Neural cell (in vitro differentiated cells): ENCODE results near the gene PADI6. TPM values are rescaled to one million over a fixed set of nuclear protein-coding genes. Genes with fewer than 3 reads are reported as not detected.

Experiments
- H2AFZ ChIP-seq: fragments of 200-600, 300-800 bp; sonication (generic), shearing (Covaris generic); 2 replicates; pipeline ENCODE4 v1.6.0; 2014; ENCODE audit warnings: low read depth, mild to moderate bottlenecking, antibody characterized with exemption, low read length, moderate library complexity
- H3F3A ChIP-seq: fragments of 200-600 bp; shearing (Covaris generic); 2 replicates; pipeline ENCODE4 v1.6.1; 2016; ENCODE audit warnings: mild to moderate bottlenecking, moderate library complexity, mixed read lengths, antibody characterized with exemption, low read length; ENCODE audit not compliant: insufficient read depth, poor library complexity, severe bottlenecking
- H3K27ac ChIP-seq: fragments of 200-600, 300-800 bp; sonication (generic), shearing (Covaris generic); 2 replicates; pipeline ENCODE4 v1.5.1; 2014; ENCODE audit warnings: mild to moderate bottlenecking, low read length, moderate library complexity
- H3K27me3 ChIP-seq: fragments of 300-800, 200-600 bp; sonication (generic), shearing (Covaris generic); 2 replicates; pipeline ENCODE4 v1.6.0; 2014; ENCODE audit warnings: mild to moderate bottlenecking, low read depth, low read length, moderate library complexity; ENCODE audit not compliant: insufficient read depth
- H3K36me3 ChIP-seq: fragments of 300-800, 200-600 bp; sonication (generic), shearing (Covaris generic); 2 replicates; pipeline ENCODE4 v1.5.1; 2014; ENCODE audit warnings: mild to moderate bottlenecking, antibody characterized with exemption, low read length, moderate library complexity; ENCODE audit not compliant: insufficient read depth
- H3K4me2 ChIP-seq: fragments of 300-800, 200-600 bp; sonication (generic), shearing (Covaris generic); 2 replicates; pipeline ENCODE4 v1.6.0; 2014; ENCODE audit warnings: mild to moderate bottlenecking, low read length
- H3K4me3 ChIP-seq: fragments of 300-800, 200-600 bp; sonication (generic), shearing (Covaris generic); 2 replicates; pipeline ENCODE4 v1.5.1; 2014; ENCODE audit warnings: mild to moderate bottlenecking, low read length, moderate library complexity
- H3K79me2 ChIP-seq: fragments of 200-600 bp; shearing (Covaris generic); replicated peaks from 2 replicates; pipeline ENCODE4 v1.6.0; 2014; ENCODE audit warnings: mild to moderate bottlenecking, low read length, moderate library complexity; ENCODE audit not compliant: insufficient read depth
- H3K9ac ChIP-seq: fragments of 300-800, 200-600 bp; sonication (generic), shearing (Covaris generic); 2 replicates; pipeline ENCODE4 v1.6.1; 2016; ENCODE audit warnings: mild to moderate bottlenecking, low read length, mixed read lengths
- H3K9me2 ChIP-seq: fragments of 200-600 bp; shearing (Covaris generic); 2 replicates; pipeline ENCODE4 v1.6.1; 2016; ENCODE audit warnings: mild to moderate bottlenecking, low read length, mixed read lengths; ENCODE audit not compliant: insufficient read depth
- H3K9me3 ChIP-seq: fragments of 200-600, 300-800 bp; sonication (generic), shearing (Covaris generic); 2 replicates; pipeline ENCODE4 v1.6.1; 2016; ENCODE audit warnings: mild to moderate bottlenecking, mixed run types, low read length, moderate library complexity, mixed read lengths
- H4K20me1 ChIP-seq: fragments of 200-600 bp; shearing (Covaris generic); 2 replicates; pipeline ENCODE4 v1.6.1; 2016; ENCODE audit warnings: mild to moderate bottlenecking, mixed run types; ENCODE audit not compliant: insufficient read depth
- CTCF ChIP-seq: fragments of 450-650 bp; IDR thresholded peaks from 2 replicates; pipeline ENCODE4 v1.5.1; 2014; ENCODE audit warnings: antibody characterized with exemption, mild to moderate bottlenecking, moderate library complexity; ENCODE audit not compliant: poor library complexity, severe bottlenecking
- EP300 ChIP-seq: fragments of 450-650 bp; conservative IDR thresholded peaks from 2 replicates; pipeline ENCODE4 v1.6.1; 2014; ENCODE audit warnings: antibody characterized with exemption, mild to moderate bottlenecking, moderate library complexity; ENCODE audit not compliant: poor library complexity, severe bottlenecking
- EZH2 ChIP-seq: fragments of 200-600, 300-800 bp; shearing (Covaris generic), sonication (generic); IDR thresholded peaks from 2 replicates; pipeline ENCODE4 v1.6.1; 2014; ENCODE audit warnings: antibody characterized with exemption, low read length, borderline replicate concordance, mild to moderate bottlenecking; ENCODE audit not compliant: insufficient read depth, poor library complexity, severe bottlenecking
- MXI1 ChIP-seq: fragments of 450-650 bp; conservative IDR thresholded peaks from 2 replicates; pipeline ENCODE4 v1.6.1; 2014; ENCODE audit warnings: antibody characterized with exemption, mild to moderate bottlenecking; ENCODE audit not compliant: poor library complexity, severe bottlenecking
- POLR2AphosphoS5 ChIP-seq: IDR thresholded peaks from 2 replicates; pipeline ENCODE4 v1.6.1; 2012
- RAD21 ChIP-seq: fragments of 450-650 bp; conservative IDR thresholded peaks from 2 replicates; pipeline ENCODE4 v1.6.1; 2014; ENCODE audit warnings: antibody characterized with exemption, mild to moderate bottlenecking, moderate library complexity
- REST ChIP-seq: IDR thresholded peaks from 2 replicates; pipeline ENCODE4 v1.6.1; 2012; ENCODE audit warnings: borderline replicate concordance
- SMC3 ChIP-seq: fragments of 450-650 bp; conservative IDR thresholded peaks from 2 replicates; pipeline ENCODE4 v1.6.1; 2014; ENCODE audit warnings: antibody characterized with exemption, mild to moderate bottlenecking, moderate library complexity; ENCODE audit not compliant: poor library complexity
- TAF1 ChIP-seq: IDR thresholded peaks from 2 replicates; pipeline ENCODE4 v1.6.1; 2012; ENCODE audit warnings: low read depth
- polyA plus RNA-seq: library from polyadenylated mRNA; depleted of rRNA; stranded (reverse); fragments of >200 nt; gene quantifications from 2 replicates; pipeline ENCODE4 v1.2.3, GENCODE V29; 2014

Gene PADI6
- polyA plus RNA-seq, 1 donor from 2014 or later: not detected

- Histone ChIP-seq H3K36me3 (no peaks in the 10 kb centered on the region), H3K9me3 (no peaks in the 10 kb centered on the region), H3K4me2 (no peak overlapping the region), H3K9ac (no peak overlapping the region), H3K9me2 (no peaks in the 10 kb centered on the region), H4K20me1 (no peaks in the 10 kb centered on the region), H3K27ac (no peak overlapping the region), H3K27me3 (no peaks in the 10 kb centered on the region), H3F3A (no peaks in the 10 kb centered on the region), H3K79me2 (no peaks in the 10 kb centered on the region), H3K4me3 (no peak overlapping the region), H2AFZ (no peak overlapping the region)
- TF ChIP-seq EP300 (no peak), POLR2AphosphoS5 (no peak), SMC3 (no peak), MXI1 (no peak), REST (no peak), RAD21 (no peak), CTCF (no peak), EZH2 (no peak), TAF1 (no peak)
Measured at GRCh38 chr1:17352419-17352909, 19.5 kb upstream of the PADI6 start.

GRCh38 chr1:17355898-17356297, 16.1 kb upstream of the PADI6 start:
- Histone ChIP-seq H3K9me3 (no peaks in the 10 kb centered on the region), H3K9me2 (no peaks in the 10 kb centered on the region), H3K79me2 (no peaks in the 10 kb centered on the region), H3K27me3 (no peaks in the 10 kb centered on the region), H4K20me1 (no peaks in the 10 kb centered on the region), H3K27ac (no peak overlapping the region), H3K9ac (no peak overlapping the region), H3K36me3 (no peaks in the 10 kb centered on the region), H3K4me2 (no peak overlapping the region), H3F3A (no peaks in the 10 kb centered on the region), H2AFZ (no peak overlapping the region), H3K4me3 (no peak overlapping the region)
- no peak for TF ChIP-seq REST
- no peak for TF ChIP-seq SMC3
- no peak for TF ChIP-seq POLR2AphosphoS5
- TF ChIP-seq RAD21: no peak
- TF ChIP-seq TAF1: no peak
- TF ChIP-seq EP300: no peak
- no peak for TF ChIP-seq EZH2
- no peak for TF ChIP-seq CTCF
